Inferior parietal cortex (tissue), 1 donor: ENCODE data around the gene INPP1.
A peak's percentile ranks its signal among the peaks of the same experiment; 100 is the strongest.
"Not testable (repeated sequence)": the region's sequence is repeated elsewhere in the genome, so short reads cannot be mapped to it uniquely, and the experiment has no call there.

Source experiments
- DNase-seq: peaks from one replicate; pipeline ENCODE4 v3.0.0-alpha.2; 2016; ENCODE audit errors: extremely low spot score

The INPP1 gene

DNA sequence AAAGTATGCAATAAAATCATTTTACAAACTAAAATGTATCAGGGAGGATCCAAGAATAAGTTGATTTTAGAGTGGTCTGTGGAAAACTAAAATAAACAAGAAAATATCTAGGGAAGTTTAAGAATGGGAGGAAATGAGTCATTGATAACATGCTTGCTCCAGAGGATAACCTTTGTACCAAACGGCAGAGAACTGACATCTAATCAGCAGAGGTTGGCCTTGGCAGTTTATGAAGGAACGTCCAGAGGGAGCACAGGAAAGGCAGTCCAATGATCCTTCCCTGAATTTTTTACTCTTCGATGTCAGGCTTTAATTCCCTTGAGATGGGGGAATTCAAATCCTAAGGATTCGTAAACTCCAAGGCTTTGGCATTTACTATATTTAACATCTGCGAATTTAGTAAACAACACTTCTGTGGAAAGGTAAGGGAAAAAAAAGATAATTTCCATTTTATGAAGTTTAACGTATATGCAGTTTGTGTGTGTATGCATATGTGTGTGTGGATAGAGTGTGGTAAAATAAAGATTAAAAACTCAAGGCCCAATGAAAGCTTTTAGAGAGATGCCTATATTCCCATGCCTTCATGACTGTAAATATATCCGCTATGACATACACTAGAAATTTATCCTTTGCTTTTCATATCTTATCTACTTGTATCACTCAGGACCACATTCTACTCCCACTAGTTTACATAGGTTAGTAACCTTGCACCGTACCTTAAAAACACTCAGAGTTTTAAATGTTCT lies 8.7 kb upstream of the INPP1 start:
- DNase-seq, result no peak

DNA sequence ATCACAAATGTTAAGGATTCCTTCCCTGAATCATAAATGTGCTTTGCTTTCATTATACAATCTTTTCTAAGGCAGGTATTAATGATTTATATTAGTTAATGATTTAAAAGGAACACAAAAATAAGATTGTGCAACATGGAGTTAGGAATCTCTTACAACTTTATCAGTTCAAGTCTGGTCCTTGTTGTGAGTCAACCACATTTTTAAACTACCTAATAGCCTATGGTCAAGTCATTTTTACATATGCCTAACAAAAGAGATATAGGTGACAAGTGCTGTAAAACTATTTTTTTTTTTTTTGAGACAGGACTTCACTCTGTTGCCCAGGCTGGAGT lies 8.2 kb upstream of the INPP1 start:
- no peak for DNase-seq

DNA sequence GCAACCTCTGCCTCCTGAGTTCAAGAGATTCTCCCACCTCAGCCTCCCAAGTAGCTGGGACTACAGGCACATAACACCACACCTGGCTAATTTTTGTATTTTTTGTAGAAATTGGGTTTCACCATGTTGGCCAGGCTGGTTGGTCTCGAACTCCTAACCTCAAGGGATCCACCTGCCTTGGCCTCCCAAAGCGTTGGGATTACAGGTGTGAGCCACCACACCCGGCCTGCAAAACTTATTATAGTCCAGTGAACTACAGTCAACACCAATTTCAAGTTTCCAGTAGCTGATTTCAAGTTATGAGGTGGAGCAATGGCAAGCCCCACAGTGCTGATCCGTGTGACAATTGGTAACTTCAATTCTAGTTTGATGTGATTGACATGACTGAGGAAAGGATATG lies 7.8 kb upstream of the INPP1 start:
- not testable (repeated sequence) for DNase-seq

DNA sequence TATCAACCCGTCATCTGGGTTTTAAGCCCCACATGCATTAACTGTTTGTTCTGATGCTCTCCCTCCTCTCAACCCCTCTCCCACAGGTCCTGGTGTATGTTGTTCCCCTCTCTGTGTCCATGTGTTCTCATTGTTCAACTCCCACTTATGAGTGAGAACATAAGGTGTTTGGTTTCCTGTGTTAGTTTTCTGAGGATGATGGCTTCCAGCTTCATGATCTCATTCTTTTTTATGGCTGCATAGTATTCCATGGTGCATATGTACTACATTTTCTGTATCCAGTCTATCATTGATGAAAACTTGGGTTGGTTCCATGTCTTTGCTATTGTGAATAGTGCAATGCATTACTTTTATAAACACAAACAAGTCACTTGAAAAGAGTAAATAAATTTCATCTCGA lies 7.0 kb upstream of the INPP1 start:
- DNase-seq, result no peak

DNA sequence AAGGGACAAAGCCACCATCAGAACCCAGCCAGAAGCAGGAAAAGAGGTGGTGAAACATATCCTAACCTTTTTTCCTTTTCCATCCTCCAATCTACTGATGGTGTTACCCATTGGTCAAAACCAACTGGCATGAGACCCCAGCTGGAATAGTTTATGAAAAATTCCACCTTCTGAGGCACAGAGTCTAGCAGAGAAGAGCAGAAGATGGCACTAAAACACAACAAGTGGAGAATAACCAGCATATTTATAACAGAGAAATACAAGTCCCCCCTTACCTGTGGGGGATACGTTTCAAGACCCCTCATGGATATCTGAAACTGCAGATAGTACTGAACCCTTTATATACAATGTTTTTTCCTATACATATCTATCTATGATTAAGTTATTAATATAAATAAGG lies 4.9 kb upstream of the INPP1 start:
- no peak for DNase-seq

DNA sequence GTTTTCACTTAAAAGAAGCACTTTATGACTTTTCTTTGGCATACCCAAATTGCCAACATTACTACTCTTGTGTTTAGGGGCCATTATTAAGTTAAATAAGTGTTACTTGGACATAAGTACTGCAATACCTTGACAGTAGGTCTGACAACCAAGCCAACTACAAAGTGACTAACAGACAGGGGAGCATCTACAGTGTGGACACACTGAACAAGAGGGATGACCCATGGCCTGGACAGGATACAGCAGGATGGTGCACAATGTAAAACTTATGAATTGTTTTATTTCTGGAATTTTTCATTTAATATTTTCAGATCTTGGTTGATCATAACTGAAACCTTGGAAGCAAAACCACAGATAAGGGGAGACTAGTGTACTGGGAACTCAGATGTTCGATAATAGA lies 4.0 kb upstream of the INPP1 start:
- no peak for DNase-seq

DNA sequence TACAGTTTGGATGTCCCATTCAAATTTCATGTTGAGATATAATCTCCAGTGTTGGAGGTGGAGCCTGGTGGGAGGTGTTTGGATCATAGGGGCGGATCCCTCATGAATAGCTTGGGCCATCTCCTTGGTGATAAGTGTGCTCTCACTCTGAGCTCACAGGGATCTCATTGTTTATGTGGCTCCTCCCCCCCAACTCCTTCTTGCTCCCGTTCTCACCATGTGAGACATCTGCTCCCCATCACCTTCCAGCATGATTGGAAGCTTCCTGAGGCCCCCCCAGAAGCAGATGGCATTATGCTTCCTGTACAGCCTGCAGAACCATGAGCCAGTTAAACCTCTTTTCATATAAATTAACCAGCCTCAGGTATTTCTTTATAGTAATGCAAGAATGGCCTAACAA lies 3.0 kb upstream of the INPP1 start:
- no peak for DNase-seq

DNA sequence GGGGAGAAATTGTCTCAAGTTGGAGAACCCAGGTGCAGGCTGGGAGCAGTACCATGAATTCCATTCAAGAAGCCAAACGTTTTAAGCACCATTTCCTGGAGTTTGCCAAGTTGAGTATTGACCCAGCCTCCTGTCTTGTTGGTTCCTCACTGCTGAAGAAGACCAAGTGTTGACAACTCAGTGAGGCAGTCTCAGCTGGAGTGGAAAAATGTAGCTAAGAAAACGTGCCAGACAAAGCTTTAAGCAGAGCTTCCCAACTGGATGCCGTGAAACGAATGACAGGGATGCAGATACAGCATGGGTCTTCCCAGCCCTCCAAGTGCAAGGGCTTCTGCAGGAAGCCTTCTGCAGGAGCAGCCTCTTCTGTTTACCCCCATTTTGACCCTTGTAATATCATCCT lies 778 bp upstream of the INPP1 start:
- DNase-seq, result no peak

DNA sequence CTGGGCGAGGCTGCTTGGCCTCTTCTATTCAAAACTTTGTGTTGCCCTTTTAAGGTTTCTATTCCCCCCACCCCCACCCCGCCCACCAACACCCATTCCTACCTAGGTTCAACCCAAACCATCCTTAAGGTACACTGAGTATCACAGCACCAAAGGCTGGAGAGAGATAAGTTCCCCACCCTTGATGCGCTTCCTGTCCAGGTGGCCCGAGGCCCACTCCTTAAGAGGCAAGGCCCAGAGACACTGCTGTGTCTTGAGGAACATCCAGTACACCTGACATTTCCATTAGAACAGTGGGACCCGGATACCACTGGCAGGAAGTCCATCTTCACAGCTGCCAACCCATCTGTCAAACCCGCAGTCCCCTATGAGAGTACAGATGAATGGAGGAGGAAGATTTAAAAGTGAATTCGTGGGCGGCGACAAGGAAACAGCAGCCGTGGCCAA lies 277 bp upstream of the INPP1 start:
- DNase-seq, result peak; percentile 39

DNA sequence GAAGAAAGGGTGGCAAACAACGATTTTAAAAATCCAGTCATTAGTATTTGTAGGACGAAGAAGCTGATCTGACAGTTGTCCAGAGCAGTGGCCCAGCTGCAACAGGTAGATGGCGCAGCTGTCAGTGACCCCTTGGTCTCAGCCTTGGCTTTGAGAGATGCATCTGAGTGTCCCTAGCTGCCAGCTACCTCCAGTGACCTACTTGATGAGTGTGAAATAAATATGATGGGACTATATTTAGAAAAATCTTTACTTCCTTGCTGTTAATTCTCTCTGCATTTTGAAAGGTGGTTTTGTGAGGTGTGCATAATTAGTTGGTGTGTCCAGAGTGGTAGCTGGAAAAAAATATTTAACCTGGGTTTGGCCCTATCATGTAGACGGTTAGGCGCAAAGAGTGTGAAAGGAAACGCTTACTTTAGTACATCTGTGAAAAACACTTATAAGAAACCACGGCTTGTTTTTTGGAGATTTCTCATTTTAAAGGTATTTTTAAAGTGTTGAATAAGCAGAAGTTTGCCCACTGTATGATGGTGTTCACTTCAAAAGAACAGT lies 963 bp downstream of the INPP1 start:
- peak; percentile 66 for DNase-seq

DNA sequence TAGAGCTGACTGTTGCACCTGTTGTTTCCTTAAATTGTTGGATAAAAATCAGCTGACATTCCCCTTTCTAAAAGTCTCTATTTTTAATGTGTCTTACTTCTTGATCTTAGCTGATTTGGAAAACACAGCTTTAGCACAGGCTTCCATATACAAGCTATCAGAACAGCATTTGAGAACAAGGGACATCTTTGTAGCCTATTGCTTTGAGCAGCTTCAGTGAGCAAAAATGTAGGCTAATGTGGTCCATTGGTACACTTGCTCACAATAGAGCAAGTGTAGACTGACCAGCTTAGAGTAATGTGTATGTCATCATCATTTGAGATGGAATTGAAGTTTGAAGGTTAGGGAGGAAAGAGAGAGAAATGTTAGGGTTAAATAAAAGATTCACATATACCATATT lies 7.0 kb downstream of the INPP1 start:
- DNase-seq, result peak; percentile 44

DNA sequence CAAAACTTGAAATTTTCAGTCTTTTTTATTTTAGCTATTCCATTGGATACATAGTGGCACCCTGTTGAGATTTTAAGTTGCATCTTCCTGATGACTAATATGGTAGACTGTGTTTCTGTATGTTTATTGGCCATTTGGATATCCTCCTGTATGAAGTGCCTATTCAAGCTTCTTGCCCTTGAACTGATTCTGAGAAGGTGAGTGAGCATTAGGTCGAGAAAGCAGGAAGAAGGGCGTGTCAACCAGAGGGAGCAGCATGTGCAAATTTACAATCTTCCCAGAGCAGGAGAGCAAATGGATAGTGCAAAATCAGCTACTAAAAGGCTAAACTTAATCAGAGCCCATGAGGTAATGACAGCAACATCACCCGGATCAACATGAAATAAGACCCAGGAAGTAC lies 8.6 kb downstream of the INPP1 start:
- no peak for DNase-seq

DNA sequence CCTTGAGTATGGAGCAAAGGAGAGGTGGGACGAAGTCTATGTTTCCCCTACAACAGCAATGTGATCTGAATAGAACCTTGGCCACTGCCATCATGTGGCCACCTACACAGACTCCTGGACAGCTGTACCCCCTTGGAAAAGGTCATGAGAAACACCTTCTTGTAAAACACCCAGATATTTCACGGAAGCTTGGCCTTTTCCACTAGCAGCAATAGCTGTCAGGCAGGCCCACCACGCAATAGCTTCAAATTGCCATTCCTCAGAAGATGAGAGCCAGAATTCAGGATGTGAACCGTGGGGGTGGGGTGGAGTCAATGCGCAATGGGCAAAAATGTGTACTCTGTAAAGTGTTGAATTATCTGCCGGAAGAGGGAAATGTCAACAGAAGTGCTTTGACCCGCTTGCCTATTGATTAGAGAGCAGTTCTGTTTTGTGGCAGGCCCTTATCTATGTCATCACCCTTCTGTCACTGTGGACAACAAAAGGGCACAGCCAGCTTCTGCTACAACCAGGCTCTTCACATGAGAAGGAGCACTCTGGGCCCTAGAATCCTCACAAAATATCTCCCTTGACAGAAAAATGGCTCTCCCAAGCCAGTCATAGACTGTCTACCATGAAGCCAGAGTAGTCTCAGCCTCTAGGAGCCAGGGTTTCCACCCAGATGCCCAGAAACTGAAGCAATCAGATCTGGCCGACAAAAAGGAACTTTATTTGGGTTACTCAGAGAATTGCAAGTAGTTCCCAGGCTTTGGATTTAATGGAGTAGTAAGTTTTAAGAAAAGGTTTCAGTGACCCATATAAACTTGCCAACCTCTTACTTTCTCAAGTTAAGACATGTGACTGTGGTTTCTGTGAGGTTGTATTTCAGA lies 9.5 kb downstream of the INPP1 start:
- DNase-seq, result peak; percentile 57

DNA sequence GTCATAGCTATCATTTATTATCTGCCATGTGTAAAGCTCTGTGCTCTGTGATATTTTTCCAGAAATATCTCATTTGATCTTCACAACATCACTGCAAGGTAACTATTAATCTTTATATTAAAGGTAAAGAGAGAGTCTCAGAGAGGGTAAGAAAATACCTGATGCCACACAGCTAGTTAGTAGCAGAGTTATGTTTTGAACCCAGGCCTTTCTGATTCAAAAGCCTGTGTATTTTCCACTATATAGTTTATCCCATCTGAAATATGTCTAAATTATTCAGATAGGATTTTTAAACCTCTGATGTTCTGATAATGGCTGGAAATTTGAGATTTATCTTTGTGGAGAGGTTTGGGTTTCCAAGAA lies 10.1 kb downstream of the INPP1 start:
- no peak for DNase-seq

DNA sequence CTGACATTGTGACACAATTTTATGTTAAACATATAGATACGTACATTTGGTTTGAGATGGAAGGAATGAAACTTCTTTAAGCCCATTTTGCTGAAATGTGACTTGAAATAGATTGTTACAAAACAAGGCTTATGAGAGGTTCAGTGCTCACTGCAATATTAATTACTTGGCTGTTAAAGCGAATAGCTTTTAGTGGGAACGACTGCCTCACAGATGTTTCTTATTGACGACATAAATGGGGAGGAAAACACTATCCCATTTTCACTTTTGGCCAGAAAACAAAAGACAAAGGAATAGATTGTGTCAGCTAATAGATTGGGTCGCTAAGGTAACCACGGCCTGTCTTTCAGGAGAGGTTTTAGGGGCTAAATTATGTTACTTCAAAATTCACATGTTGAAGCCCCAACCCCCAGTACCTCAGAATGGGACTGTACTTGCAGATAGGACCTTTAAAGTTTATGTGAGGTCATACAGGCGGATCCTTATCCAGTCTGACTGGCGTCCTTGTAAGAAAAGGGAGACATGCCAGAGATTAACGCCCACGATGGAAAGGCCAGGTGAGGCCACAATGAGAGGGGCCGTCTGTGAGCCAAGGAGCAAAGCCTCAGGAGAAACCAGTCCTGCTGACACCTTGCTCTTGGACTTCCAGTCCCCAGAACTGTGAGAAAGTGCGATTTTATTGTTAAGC lies 10.8 kb downstream of the INPP1 start:
- DNase-seq, result peak; percentile 46

DNA sequence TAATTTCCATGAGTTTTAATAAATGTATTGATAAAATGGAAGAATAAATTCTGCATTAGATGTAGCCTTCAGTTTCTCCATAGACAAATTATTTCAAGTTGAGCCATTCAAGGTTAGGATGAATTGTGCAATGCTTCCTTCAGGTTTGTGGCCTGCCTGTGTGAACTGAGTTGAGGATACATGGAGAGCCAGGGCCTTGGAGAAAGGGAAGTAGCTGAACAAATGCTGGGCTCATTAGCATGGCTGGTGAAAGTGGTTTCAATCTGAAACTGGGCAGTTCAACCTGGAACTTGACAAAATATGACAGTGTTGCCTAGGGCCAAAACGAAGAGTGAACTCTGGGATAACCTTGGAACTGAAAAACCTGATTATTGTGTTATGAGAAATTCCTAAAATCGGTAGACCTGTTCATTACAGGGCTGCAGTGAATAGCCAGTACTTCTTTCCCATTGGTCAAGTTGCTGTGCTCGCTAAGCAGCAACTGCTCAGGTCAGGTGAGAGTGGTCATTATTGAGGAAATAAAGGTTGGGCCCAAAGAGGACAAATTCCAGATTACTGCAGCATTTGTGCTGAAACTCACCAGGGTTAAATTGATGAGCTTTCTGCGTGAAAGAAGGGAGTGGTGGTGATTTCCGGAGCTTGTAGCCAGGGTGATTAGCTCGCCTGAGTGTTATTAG lies 12.7 kb downstream of the INPP1 start:
- no peak for DNase-seq

DNA sequence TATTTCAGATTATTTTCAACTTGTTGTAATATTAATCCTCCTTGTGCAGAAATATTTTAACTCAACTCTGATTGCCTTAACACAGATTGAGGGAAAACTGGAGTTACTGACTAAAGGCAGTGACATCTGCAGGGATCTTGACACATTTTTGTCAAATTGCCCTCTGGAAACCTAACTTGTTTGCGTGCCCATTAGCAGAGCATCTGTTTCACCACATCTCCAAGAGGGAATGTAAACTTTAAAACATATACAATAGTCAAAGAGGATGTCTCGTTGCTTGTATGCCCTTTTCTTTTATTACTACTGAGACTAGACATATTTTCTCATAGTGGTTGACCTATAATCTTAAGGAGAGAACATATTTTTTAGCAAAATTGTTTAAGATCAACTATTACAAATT lies 14.2 kb downstream of the INPP1 start:
- DNase-seq, result no peak

DNA sequence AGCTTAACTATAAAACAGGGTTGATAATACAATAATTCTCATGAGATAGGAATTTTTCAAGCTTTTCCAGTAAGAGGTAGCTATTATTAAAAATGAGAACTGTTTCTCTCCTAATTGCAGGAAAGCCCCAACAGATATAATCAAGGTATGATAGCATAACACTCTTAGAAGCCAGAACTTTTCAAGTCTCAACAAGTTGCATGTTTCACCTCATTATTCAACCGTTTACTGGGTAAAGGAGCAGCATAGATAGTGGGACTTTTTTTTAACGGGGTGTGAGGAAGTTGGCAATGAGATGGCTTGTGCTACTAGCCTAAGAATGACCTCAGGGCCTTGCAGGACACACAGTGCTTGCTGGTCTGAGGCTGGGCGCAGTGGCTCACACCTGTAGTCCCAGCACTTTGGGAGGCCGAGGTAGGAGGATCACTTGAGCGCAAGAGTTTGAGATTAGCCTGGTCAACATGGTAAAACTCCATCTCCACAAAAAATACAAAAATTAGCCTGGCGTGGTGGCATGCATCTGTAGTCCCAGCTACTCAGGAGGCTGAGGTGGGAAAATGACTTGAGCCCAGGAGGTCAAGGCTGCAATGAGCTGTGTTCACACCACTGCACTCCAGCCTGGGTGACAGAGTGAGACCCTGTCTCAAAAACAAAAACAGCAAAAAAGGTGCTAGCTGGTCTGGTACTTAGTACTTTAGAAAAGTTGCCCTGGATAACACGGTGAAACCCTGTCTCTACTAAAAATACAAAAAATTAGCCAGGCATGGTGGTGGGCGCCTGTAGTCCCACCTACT lies 15.5 kb downstream of the INPP1 start:
- not testable (repeated sequence) for DNase-seq

DNA sequence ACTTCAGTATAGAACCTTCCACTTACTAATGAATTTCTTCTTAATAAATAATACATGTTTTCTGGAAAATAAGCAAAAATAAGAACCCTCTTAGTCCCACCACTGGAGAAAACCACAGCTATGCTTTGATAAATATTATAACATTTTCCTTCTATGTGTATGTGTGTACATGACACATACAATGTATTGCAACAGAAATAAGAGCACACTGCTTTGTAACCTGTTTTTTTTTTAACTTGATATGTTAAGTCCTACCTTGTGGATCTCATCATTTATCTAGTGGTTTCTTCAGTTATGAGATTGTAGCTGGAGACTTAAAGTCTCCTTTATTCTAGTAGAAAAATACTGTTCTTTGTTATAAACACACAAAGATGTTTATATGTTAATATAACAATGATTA lies 17.2 kb downstream of the INPP1 start:
- no peak for DNase-seq

DNA sequence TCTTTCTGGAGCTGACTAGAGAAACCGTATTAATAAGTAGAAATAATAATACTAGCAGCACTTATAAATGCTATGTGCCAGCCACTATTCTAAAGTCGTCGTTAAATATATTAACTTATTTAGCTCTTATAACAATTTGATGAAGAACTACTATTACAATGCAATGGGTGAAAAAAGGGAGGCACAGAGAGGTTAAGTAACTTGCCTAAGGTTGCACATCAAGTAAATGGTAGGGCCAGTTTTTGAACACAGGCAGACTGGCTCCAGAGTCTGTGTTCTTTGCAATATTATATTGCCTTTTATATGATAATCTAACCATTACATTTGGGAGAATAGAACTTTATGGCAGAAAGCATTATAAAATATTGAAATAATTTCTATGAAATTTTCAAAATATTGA lies 17.6 kb downstream of the INPP1 start:
- DNase-seq, result no peak

DNA sequence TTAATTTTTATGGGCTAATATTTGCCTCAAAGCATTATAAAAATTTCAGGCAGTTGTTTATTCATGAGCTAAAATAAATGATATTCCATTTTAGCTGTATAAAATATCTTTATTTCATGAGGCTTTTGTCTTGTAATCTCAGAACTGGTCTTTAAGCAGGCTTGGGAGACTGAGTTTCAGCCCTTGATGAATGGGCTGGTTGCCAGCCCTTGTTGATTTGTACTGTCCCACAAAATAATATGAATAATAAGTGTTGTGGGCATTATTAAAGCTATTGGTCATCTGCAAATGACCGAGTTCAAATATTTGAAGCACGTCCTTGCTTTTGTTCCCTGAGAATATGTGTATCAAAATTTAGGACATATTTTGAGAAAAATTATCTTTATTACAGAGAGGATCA lies 18.2 kb downstream of the INPP1 start:
- DNase-seq, result peak; percentile 21
